Epithelial cell of umbilical artery (primary cell): ENCODE data around the gene PROSER2. TPM values are rescaled to one million over a fixed set of nuclear protein-coding genes. Genes with fewer than 3 reads are reported as not detected.

ENCODE experiments used
- total RNA-seq: library from RNA; depleted of rRNA; stranded (reverse); fragments of >200 nt; gene quantifications from 2 replicates; pipeline ENCODE4 v1.2.3, GENCODE V29; 2014

The PROSER2 gene, protein sequence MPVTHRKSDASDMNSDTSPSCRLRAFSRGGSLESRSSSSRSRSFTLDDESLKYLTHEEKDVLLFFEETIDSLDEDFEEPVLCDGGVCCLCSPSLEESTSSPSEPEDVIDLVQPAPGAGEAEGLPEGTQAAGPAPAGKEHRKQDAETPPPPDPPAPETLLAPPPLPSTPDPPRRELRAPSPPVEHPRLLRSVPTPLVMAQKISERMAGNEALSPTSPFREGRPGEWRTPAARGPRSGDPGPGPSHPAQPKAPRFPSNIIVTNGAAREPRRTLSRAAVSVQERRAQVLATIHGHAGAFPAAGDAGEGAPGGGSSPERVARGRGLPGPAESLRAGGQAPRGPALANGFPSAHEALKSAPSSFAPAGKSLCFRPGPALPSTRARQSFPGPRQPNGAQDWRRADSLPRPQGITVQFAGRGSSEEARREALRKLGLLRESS
- total RNA-seq = 5.3 and 6.5 TPM in 2 replicates

DNA sequence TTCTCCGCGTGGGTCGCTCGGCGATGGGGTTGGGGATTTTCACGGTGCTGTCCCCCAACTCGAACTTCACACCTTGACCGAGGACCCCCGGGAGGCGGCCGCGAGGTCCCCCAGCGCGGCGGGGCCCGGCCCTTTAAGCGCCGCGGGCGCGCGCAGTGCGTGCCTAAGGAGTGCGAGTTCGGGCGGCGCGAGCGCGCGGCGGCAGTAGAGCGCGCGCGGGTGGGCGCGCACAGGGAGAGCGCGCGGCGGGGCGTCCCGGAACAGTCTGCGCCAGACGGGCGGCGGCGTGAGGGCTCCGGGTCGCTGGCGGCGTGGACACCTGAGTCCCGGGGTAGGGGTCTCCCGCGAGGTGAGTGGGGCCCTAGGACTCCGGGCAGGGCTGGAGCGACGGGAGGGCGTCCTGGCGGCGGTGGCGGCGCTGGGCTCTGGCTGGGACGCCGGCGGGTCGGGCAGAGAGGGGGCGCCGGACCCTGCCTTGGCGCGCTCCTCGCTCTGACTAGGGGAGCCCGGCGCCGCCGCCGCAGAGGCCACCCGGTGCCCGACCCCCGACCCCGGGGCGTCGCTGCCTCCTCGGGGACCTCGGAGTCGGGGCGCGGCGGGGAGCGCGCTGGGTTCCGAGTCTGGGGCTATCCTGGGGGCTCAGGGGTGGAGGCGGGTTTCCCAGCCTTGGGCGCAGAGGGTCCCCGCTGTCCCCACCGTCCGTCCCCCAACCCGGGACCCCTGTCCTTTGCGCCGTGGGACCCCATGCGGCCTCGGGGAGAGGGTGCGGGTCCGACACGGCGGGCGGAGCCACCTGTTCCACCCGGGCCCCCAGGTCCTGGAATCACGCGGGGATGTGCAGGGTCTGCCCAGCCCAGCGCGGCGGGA, at the start of gene PROSER2:
Gene PROSER2, plus strand, starts transcription at position 235 of the 867 bp plus-strand sequence. CDS start 28,722 bp downstream, outside the sequence.

Other genes starting within 250 kb of the PROSER2 start
- 13.6 and 17.6 TPM in 2 replicates for gene USP6NL, start 211.7 kb upstream of the PROSER2 start, total RNA-seq
- 2.6 and 16.3 TPM in 2 replicates for gene ECHDC3, start 81.0 kb upstream of the PROSER2 start, total RNA-seq
- 17.2 and 20.2 TPM in 2 replicates for gene UPF2, start 219.5 kb downstream of the PROSER2 start, total RNA-seq
- 25.3 and 36.3 TPM in 2 replicates for gene DHTKD1, start 245.6 kb downstream of the PROSER2 start, total RNA-seq